ENCODE measurements around the gene ZNF165.
"Not testable (repeated sequence)": the region's sequence is repeated elsewhere in the genome, so short reads cannot be mapped to it uniquely, and the experiment has no call there.

Gene ZNF165

GRCh38 chr6:28080381-28080630 is at the start of gene ZNF165:
TSS of gene ZNF165 (plus strand) at chr6:28080568. CDS start at chr6:28085481, 4,913 bp downstream.
- H3K9ac ChIP-seq (ENCODE audit: low read length in 5 of 5), result peak within 1 kb of the TSS; percentile 64 to 93 (median 83)
- H3K4me3 ChIP-seq (ENCODE audit: low read depth in 1 of 5, low read length in 5 of 5), result peak within 1 kb of the TSS; percentile 77 to 98 (median 97)
- H3K27ac ChIP-seq (ENCODE audit: low read depth, low read length), result peak within 1 kb of the TSS; percentile 86
- H3K4me1 ChIP-seq (ENCODE audit: control insufficient read depth in 5 of 5, insufficient read depth in 5 of 5, low read length in 5 of 5), result peaks cover 0 to 14% (median 11%) of the 10 kb centered on the region in 5 donors
- not testable (repeated sequence) for H3K36me3 ChIP-seq (ENCODE audit: control insufficient read depth in 5 of 5, insufficient read depth in 5 of 5, low read length in 5 of 5); H3K27me3 ChIP-seq (ENCODE audit: control insufficient read depth in 5 of 5, insufficient read depth in 4 of 5, low read length in 5 of 5); H3K9me3 ChIP-seq (ENCODE audit: control insufficient read depth in 5 of 5, low read length in 5 of 5)

DNA sequence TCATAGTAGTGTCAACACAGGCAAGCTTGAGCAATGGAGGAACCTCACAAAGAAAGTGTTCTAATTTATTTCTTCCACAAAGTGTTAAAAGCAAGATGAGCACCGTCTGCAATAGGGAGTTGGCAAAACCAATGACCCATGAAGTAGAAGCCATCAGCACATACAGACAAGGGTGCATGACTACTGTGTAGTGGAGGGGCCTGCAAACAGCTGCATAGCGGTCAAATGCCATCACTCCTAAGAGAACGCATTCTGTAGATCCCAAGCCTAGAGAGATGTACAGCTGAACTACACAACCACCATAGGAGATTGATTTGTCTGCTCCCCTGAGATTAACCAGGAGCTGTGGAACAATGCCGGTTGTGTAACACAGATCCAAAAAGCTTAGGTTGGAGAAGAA is 26.8 kb upstream of the ZNF165 start:
- no peak overlapping the region for H3K27ac ChIP-seq (ENCODE audit: low read depth, low read length)
- H3K9ac ChIP-seq (ENCODE audit: low read length in 5 of 5), result no peak overlapping the region
- H3K36me3 ChIP-seq (ENCODE audit: control insufficient read depth in 5 of 5, insufficient read depth in 5 of 5, low read length in 5 of 5), result no peaks in the 10 kb centered on the region
- no peaks in the 10 kb centered on the region for H3K9me3 ChIP-seq (ENCODE audit: control insufficient read depth in 5 of 5, low read length in 5 of 5)
- no peak overlapping the region for H3K4me3 ChIP-seq (ENCODE audit: low read depth in 1 of 5, low read length in 5 of 5)
- no peaks in the 10 kb centered on the region for H3K4me1 ChIP-seq (ENCODE audit: control insufficient read depth in 5 of 5, insufficient read depth in 5 of 5, low read length in 5 of 5)
- peaks cover 0 to 3% (median 0%) of the 10 kb centered on the region in 5 donors for H3K27me3 ChIP-seq (ENCODE audit: control insufficient read depth in 5 of 5, insufficient read depth in 4 of 5, low read length in 5 of 5)

GRCh38 chr6:28060405-28060804 is 20.0 kb upstream of the ZNF165 start:
- H3K36me3 ChIP-seq (ENCODE audit: control insufficient read depth in 5 of 5, insufficient read depth in 5 of 5, low read length in 5 of 5), result no peaks in the 10 kb centered on the region
- no peaks in the 10 kb centered on the region for H3K4me1 ChIP-seq (ENCODE audit: control insufficient read depth in 5 of 5, insufficient read depth in 5 of 5, low read length in 5 of 5)
- H3K27ac ChIP-seq (ENCODE audit: low read depth, low read length), result no peak overlapping the region
- no peaks in the 10 kb centered on the region for H3K9me3 ChIP-seq (ENCODE audit: control insufficient read depth in 5 of 5, low read length in 5 of 5)
- no peak overlapping the region for H3K4me3 ChIP-seq (ENCODE audit: low read depth in 1 of 5, low read length in 5 of 5)
- H3K9ac ChIP-seq (ENCODE audit: low read length in 5 of 5), result no peak overlapping the region
- peaks cover 0 to 9% (median 0%) of the 10 kb centered on the region in 5 donors for H3K27me3 ChIP-seq (ENCODE audit: control insufficient read depth in 5 of 5, insufficient read depth in 4 of 5, low read length in 5 of 5)

DNA sequence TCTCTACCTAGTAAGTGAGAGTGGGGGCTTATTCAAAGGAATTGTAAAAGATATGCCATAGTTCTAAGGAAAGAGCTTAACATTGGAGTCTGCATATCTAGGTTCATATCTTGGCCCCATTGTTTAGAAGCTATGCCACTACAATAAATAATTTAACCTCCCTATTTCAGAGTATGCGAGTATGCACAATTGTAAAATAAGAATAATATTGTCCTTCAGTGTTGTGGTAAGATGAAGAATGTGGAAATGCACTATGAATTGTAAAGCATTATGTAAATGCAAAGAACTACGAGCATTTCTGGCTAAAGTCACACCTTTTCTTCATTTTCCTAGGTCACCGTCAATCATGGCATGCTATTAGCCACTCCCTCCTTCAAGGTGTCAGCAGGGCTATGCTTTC is 16.1 kb upstream of the ZNF165 start:
- no peaks in the 10 kb centered on the region for H3K9me3 ChIP-seq (ENCODE audit: control insufficient read depth in 5 of 5, low read length in 5 of 5)
- peaks cover 0 to 14% (median 4%) of the 10 kb centered on the region in 5 donors for H3K27me3 ChIP-seq (ENCODE audit: control insufficient read depth in 5 of 5, insufficient read depth in 4 of 5, low read length in 5 of 5)
- H3K36me3 ChIP-seq (ENCODE audit: control insufficient read depth in 5 of 5, insufficient read depth in 5 of 5, low read length in 5 of 5), result no peaks in the 10 kb centered on the region
- H3K4me1 ChIP-seq (ENCODE audit: control insufficient read depth in 5 of 5, insufficient read depth in 5 of 5, low read length in 5 of 5), result no peaks in the 10 kb centered on the region
- no peak overlapping the region for H3K4me3 ChIP-seq (ENCODE audit: low read depth in 1 of 5, low read length in 5 of 5)
- no peak overlapping the region for H3K9ac ChIP-seq (ENCODE audit: low read length in 5 of 5)
- no peak overlapping the region for H3K27ac ChIP-seq (ENCODE audit: low read depth, low read length)

DNA sequence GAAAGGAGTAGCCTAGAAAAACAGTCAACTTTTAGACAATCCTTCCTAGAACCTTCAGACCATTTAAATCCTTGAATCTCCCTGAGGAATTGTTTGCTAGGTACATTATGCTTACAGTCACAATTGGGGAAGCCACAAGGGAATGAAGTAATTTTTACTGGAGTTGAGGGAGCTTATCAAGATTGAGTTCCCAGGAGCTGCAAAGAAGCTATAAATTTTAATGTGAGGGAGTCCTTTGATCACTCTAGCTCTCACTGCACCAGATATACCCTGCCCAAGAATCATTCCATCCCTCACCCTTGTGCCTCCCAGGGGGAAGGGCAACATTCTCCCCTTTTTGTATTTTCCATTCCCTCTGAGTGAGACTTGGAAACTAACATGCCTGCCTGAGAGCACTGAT is 12.3 kb upstream of the ZNF165 start:
- Histone ChIP-seq H3K36me3 (ENCODE audit: control insufficient read depth in 5 of 5, insufficient read depth in 5 of 5, low read length in 5 of 5) (no peaks in the 10 kb centered on the region), H3K4me1 (ENCODE audit: control insufficient read depth in 5 of 5, insufficient read depth in 5 of 5, low read length in 5 of 5) (no peaks in the 10 kb centered on the region), H3K9ac (ENCODE audit: low read length in 5 of 5) (no peak overlapping the region), H3K27ac (ENCODE audit: low read depth, low read length) (no peak overlapping the region), H3K27me3 (ENCODE audit: control insufficient read depth in 5 of 5, insufficient read depth in 4 of 5, low read length in 5 of 5) (peaks cover 0 to 19% (median 4%) of the 10 kb centered on the region in 5 donors), H3K9me3 (ENCODE audit: control insufficient read depth in 5 of 5, low read length in 5 of 5) (no peaks in the 10 kb centered on the region), H3K4me3 (ENCODE audit: low read depth in 1 of 5, low read length in 5 of 5) (no peak overlapping the region)

DNA sequence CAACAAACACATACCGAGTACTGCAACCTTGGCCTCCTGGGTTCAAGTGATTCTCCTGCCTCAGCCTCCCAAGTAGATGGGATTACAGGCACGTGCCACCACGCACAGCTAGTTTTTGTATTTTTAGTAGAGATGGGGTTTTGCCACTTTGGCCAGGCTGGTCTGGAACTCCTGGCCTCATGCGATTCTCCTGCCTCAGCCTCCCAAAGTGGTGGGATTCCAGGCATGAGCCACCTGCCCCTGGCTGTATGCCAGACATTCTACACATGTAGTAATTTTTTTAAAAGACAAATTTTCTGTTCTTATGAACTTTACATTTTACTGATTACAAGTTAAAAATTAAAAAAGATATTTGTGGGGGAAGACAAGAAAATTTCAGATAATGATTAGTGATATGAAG is 9.4 kb upstream of the ZNF165 start:
- H3K27ac ChIP-seq (ENCODE audit: low read depth, low read length); H3K36me3 ChIP-seq (ENCODE audit: control insufficient read depth in 5 of 5, insufficient read depth in 5 of 5, low read length in 5 of 5); H3K4me1 ChIP-seq (ENCODE audit: control insufficient read depth in 5 of 5, insufficient read depth in 5 of 5, low read length in 5 of 5); H3K4me3 ChIP-seq (ENCODE audit: low read depth in 1 of 5, low read length in 5 of 5); H3K9ac ChIP-seq (ENCODE audit: low read length in 5 of 5); H3K9me3 ChIP-seq (ENCODE audit: control insufficient read depth in 5 of 5, low read length in 5 of 5): not testable (repeated sequence)
- peaks cover 0 to 15% (median 4%) of the 10 kb centered on the region in 5 donors for H3K27me3 ChIP-seq (ENCODE audit: control insufficient read depth in 5 of 5, insufficient read depth in 4 of 5, low read length in 5 of 5)

GRCh38 chr6:28078050-28078449 is 2.3 kb upstream of the ZNF165 start:
- no peak overlapping the region for H3K4me3 ChIP-seq (ENCODE audit: low read depth in 1 of 5, low read length in 5 of 5)
- peaks cover 0 to 14% (median 11%) of the 10 kb centered on the region in 5 donors for H3K4me1 ChIP-seq (ENCODE audit: control insufficient read depth in 5 of 5, insufficient read depth in 5 of 5, low read length in 5 of 5)
- H3K27ac ChIP-seq (ENCODE audit: low read depth, low read length), result no peak overlapping the region
- H3K9ac ChIP-seq (ENCODE audit: low read length in 5 of 5), result no peak overlapping the region
- H3K36me3 ChIP-seq (ENCODE audit: control insufficient read depth in 5 of 5, insufficient read depth in 5 of 5, low read length in 5 of 5), result no peaks in the 10 kb centered on the region
- H3K9me3 ChIP-seq (ENCODE audit: control insufficient read depth in 5 of 5, low read length in 5 of 5), result no peaks in the 10 kb centered on the region
- H3K27me3 ChIP-seq (ENCODE audit: control insufficient read depth in 5 of 5, insufficient read depth in 4 of 5, low read length in 5 of 5), result no peaks in the 10 kb centered on the region

GRCh38 chr6:28078836-28079235 is 1.5 kb upstream of the ZNF165 start:
- H3K9ac ChIP-seq (ENCODE audit: low read length in 5 of 5), result no peak overlapping the region

GRCh38 chr6:28080631-28081485 is 490 bp downstream of the ZNF165 start:
- Histone ChIP-seq H3K9me3 (ENCODE audit: control insufficient read depth in 5 of 5, low read length in 5 of 5) (no peaks in the 10 kb centered on the region), H3K36me3 (ENCODE audit: control insufficient read depth in 5 of 5, insufficient read depth in 5 of 5, low read length in 5 of 5) (no peaks in the 10 kb centered on the region), H3K4me3 (ENCODE audit: low read depth in 1 of 5, low read length in 5 of 5) (peak overlapping the region; percentile 77 to 98 (median 97)), H3K27me3 (ENCODE audit: control insufficient read depth in 5 of 5, insufficient read depth in 4 of 5, low read length in 5 of 5) (no peaks in the 10 kb centered on the region), H3K4me1 (ENCODE audit: control insufficient read depth in 5 of 5, insufficient read depth in 5 of 5, low read length in 5 of 5) (peaks cover 0 to 14% (median 11%) of the 10 kb centered on the region in 5 donors), H3K27ac (ENCODE audit: low read depth, low read length) (peak overlapping the region; percentile 86), H3K9ac (ENCODE audit: low read length in 5 of 5) (peak overlapping the region; percentile 64 to 93 (median 83))

More at GRCh38 chr6:28078836-28079235, 1.5 kb upstream of the ZNF165 start:
- Histone ChIP-seq H3K4me1 (ENCODE audit: control insufficient read depth in 5 of 5, insufficient read depth in 5 of 5, low read length in 5 of 5) (peaks cover 0 to 14% (median 11%) of the 10 kb centered on the region in 5 donors), H3K9me3 (ENCODE audit: control insufficient read depth in 5 of 5, low read length in 5 of 5) (no peaks in the 10 kb centered on the region), H3K36me3 (ENCODE audit: control insufficient read depth in 5 of 5, insufficient read depth in 5 of 5, low read length in 5 of 5) (no peaks in the 10 kb centered on the region), H3K27me3 (ENCODE audit: control insufficient read depth in 5 of 5, insufficient read depth in 4 of 5, low read length in 5 of 5) (no peaks in the 10 kb centered on the region), H3K4me3 (ENCODE audit: low read depth in 1 of 5, low read length in 5 of 5) (no peak overlapping the region), H3K27ac (ENCODE audit: low read depth, low read length) (no peak overlapping the region)

DNA sequence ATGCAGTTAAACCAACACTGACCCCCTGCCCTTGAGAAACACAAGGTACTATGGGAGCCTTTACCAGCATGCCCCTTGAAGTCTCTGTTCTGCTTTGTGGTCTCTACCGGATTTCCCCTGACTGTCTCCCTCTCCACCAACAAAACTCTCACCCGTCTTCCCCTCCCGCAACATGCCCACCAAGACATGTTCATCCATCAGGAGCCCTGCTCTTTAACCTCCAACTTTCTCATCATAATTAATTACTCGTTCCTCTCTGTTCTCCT is 1.1 kb downstream of the ZNF165 start:
- no peaks in the 10 kb centered on the region for H3K27me3 ChIP-seq (ENCODE audit: control insufficient read depth in 5 of 5, insufficient read depth in 4 of 5, low read length in 5 of 5)
- peaks cover 0 to 14% (median 11%) of the 10 kb centered on the region in 5 donors for H3K4me1 ChIP-seq (ENCODE audit: control insufficient read depth in 5 of 5, insufficient read depth in 5 of 5, low read length in 5 of 5)

More for the DNA sequence above, 1.1 kb downstream of the ZNF165 start:
- Histone ChIP-seq H3K9ac (ENCODE audit: low read length in 5 of 5) (peak overlapping the region in 4 of 5 donors; percentile 82 to 93 (median 84)), H3K4me3 (ENCODE audit: low read depth in 1 of 5, low read length in 5 of 5) (peak overlapping the region; percentile 77 to 98 (median 97)), H3K36me3 (ENCODE audit: control insufficient read depth in 5 of 5, insufficient read depth in 5 of 5, low read length in 5 of 5) (no peaks in the 10 kb centered on the region), H3K9me3 (ENCODE audit: control insufficient read depth in 5 of 5, low read length in 5 of 5) (no peaks in the 10 kb centered on the region), H3K27ac (ENCODE audit: low read depth, low read length) (peak overlapping the region; percentile 86)

Measured in subcutaneous abdominal adipose tissue (tissue), 5 donors.